ENCODE data around the gene KCNH8.

The KCNH8 gene

DNA sequence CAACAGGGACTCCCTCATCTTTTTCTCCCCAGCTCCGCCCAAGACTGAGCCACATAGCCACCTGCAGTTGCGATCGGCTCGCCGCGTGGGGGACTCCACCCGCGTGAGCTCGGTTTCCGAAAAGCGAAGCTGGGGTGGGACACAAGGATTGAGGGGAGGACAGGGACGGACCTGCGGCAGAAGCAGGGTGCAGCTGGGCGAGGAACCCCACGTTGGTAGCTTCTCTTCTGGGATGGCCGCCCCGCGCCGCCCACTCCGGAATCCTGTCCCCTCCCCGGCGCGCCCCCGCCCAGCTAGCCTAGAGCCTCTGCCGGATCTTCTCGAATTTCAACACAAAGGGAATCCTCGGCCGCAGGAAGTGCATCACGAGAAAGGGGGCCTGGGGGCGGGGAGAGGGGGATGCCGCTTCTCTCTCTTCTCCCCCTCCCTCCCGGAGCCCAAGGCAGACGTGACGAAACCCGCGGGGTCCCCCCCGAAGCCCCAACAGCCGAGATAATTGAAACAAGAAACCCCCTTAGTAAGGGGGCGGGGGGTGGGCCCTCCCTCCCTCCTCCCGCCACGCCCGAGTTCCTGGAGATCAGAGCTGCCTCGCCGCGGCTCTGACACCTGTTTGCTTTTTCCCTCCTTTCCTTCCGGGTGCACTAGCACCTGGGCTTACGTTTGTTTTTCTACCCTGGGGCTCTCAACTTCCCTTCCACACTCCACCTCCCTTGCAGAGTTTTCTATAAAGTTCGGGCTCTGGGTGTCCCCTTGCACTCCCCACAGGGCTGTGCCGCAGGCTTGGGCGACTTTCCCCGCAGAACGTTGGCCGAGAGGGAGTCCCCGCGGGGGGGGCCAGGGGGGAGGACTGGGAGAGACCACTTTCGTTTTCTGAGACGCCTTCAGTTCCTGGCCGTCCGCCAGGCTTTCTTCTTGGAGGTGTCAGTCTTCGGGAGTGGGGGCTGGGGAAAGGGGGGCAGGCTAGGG, 1.3 kb upstream of the KCNH8 start:
- TF ChIP-seq, protein P1, sequence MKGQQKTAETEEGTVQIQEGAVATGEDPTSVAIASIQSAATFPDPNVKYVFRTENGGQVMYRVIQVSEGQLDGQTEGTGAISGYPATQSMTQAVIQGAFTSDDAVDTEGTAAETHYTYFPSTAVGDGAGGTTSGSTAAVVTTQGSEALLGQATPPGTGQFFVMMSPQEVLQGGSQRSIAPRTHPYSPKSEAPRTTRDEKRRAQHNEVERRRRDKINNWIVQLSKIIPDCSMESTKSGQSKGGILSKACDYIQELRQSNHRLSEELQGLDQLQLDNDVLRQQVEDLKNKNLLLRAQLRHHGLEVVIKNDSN (IDR thresholded peaks at IDR 0.05) = no peak
- peak; percentile 19; the same call in 1 of the 2 replicates for TF ChIP-seq TCF12 (IDR thresholded peaks at IDR 0.05; ENCODE audit: low read depth)
- no peak for TF ChIP-seq TEAD4 (IDR thresholded peaks at IDR 0.05)
- TF ChIP-seq EGR1 (IDR thresholded peaks at IDR 0.05) = peak; percentile 36
- TF ChIP-seq, protein P2, sequence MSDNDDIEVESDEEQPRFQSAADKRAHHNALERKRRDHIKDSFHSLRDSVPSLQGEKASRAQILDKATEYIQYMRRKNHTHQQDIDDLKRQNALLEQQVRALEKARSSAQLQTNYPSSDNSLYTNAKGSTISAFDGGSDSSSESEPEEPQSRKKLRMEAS (IDR thresholded peaks at IDR 0.05) = peak; percentile 90

DNA sequence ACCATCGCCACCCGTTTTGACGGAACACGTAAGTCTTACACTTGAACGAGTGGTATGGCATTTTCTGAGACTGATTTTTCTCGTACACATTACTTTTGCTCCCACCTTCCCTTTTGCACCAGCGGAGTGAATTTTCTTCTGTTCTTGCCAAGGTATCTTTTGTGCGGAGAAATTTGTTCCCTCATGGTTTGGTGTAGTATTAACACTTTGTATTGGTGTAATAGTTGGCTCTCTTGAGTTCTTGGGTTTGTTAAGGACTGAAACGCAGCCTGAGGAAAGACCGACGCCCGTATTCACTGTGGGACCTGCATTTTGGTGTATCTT, 420 bp downstream of the KCNH8 start:
- TF ChIP-seq, protein P2 (IDR thresholded peaks at IDR 0.05) = no peak
- TF ChIP-seq YY1 (IDR thresholded peaks at IDR 0.05; ENCODE audit: low read depth) (no peak), EP300 (IDR thresholded peaks at IDR 0.05; ENCODE audit: borderline replicate concordance) (no peak), TCF12 (IDR thresholded peaks at IDR 0.05; ENCODE audit: low read depth) (no peak), EGR1 (IDR thresholded peaks at IDR 0.05) (no peak), NFIC (IDR thresholded peaks at IDR 0.05) (no peak), ZBTB7A (IDR thresholded peaks at IDR 0.05; ENCODE audit: low read depth) (no peak), CREB1 (IDR thresholded peaks at IDR 0.05; ENCODE audit: low read depth) (no peak), FOXM1 (IDR thresholded peaks at IDR 0.05; ENCODE audit: borderline replicate concordance, low read depth) (no peak)
- TF ChIP-seq, protein P1 (IDR thresholded peaks at IDR 0.05) = no peak

DNA sequence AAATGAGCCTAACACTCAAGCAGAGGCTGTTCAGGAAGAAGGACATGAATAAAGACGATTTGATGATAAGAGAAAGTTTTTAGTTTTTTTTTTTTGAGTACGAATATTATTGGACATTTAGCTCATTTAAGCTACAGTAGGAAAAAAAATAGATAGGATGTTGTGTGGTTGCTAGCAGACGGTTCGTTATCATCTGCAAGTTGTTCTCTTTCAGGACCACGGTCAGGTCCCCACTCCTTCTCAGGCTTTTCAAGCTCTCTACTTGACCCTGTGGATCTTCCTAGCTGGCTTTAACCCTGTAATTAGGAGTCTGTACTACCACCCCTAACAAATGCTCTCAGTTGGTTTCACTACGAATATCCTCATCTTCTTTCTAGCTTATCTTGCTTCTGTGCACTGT, 1.1 kb downstream of the KCNH8 start:
- TF ChIP-seq ZBTB7A (IDR thresholded peaks at IDR 0.05; ENCODE audit: low read depth) = no peak
- TF ChIP-seq, protein P3, sequence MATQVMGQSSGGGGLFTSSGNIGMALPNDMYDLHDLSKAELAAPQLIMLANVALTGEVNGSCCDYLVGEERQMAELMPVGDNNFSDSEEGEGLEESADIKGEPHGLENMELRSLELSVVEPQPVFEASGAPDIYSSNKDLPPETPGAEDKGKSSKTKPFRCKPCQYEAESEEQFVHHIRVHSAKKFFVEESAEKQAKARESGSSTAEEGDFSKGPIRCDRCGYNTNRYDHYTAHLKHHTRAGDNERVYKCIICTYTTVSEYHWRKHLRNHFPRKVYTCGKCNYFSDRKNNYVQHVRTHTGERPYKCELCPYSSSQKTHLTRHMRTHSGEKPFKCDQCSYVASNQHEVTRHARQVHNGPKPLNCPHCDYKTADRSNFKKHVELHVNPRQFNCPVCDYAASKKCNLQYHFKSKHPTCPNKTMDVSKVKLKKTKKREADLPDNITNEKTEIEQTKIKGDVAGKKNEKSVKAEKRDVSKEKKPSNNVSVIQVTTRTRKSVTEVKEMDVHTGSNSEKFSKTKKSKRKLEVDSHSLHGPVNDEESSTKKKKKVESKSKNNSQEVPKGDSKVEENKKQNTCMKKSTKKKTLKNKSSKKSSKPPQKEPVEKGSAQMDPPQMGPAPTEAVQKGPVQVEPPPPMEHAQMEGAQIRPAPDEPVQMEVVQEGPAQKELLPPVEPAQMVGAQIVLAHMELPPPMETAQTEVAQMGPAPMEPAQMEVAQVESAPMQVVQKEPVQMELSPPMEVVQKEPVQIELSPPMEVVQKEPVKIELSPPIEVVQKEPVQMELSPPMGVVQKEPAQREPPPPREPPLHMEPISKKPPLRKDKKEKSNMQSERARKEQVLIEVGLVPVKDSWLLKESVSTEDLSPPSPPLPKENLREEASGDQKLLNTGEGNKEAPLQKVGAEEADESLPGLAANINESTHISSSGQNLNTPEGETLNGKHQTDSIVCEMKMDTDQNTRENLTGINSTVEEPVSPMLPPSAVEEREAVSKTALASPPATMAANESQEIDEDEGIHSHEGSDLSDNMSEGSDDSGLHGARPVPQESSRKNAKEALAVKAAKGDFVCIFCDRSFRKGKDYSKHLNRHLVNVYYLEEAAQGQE (IDR thresholded peaks at IDR 0.05; ENCODE audit: low read depth) = peak; percentile 80

DNA sequence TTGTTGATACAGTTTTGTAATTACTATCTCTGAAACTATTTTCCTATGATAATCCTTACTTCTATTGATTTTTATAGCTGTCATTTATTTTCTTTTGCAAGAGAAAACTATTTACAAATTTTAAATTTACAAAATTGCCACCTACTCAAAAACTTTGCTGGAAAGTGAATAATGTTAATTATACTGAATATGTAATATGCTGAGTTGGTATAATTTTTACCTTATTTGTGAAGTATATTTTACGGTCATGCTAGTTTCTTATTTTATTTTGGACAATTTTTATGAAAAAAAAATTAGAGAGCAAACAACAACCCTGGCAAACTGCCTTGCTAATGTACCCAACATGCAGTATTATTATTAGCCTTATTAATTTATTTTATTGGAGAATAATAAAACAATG, 2.9 kb downstream of the KCNH8 start:
- no peak for TF ChIP-seq CREB1 (IDR thresholded peaks at IDR 0.05; ENCODE audit: low read depth)
- no peak for TF ChIP-seq NFIC (IDR thresholded peaks at IDR 0.05)
- TF ChIP-seq TEAD4 (IDR thresholded peaks at IDR 0.05) = no peak
- TF ChIP-seq TCF12 (IDR thresholded peaks at IDR 0.05; ENCODE audit: low read depth) = no peak
- TF ChIP-seq CEBPB (IDR thresholded peaks at IDR 0.05) = no peak
- TF ChIP-seq EP300 (IDR thresholded peaks at IDR 0.05; ENCODE audit: borderline replicate concordance) = no peak
- TF ChIP-seq, protein P1 (IDR thresholded peaks at IDR 0.05) = no peak
- no peak for TF ChIP-seq YY1 (IDR thresholded peaks at IDR 0.05; ENCODE audit: low read depth)
- TF ChIP-seq, protein P2 (IDR thresholded peaks at IDR 0.05) = no peak
- TF ChIP-seq, protein P3 (IDR thresholded peaks at IDR 0.05; ENCODE audit: low read depth) = no peak
- TF ChIP-seq FOXM1 (IDR thresholded peaks at IDR 0.05; ENCODE audit: borderline replicate concordance, low read depth) = no peak

DNA sequence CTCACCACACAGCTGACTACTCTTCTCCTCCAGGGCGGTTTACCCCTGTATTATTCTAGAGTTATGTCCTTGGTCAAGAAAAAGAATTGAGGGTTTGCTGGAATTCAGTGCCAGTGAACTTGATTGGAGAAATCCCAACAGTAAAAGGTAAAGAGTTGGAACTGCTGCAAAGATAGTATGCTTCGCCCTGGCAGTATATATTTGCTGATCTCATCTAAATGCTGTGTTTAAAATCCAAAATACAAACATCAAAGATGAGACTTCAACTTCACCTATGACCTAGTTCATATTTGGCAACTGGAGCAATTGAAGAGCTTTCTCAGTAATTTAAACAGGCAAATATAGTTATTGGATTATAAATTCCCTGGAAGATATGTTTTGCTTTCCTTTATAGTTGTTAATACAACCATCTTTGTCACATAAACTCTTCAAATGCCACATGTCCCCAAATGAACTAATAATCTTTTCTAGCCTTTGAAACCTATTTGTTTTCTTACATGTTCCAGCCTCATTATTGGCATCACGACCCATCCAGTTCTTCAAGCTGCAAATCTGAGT, 6.5 kb downstream of the KCNH8 start:
- TF ChIP-seq CEBPB (IDR thresholded peaks at IDR 0.05) = no peak
- TF ChIP-seq ZBTB7A (IDR thresholded peaks at IDR 0.05; ENCODE audit: low read depth) = no peak
- TF ChIP-seq, protein P2 (IDR thresholded peaks at IDR 0.05) = no peak
- TF ChIP-seq TEAD4 (IDR thresholded peaks at IDR 0.05) = no peak
- no peak for TF ChIP-seq TAF1 (IDR thresholded peaks at IDR 0.05; ENCODE audit: low read depth)
- TF ChIP-seq, protein P3 (IDR thresholded peaks at IDR 0.05; ENCODE audit: low read depth) = no peak
- no peak for TF ChIP-seq TCF12 (IDR thresholded peaks at IDR 0.05; ENCODE audit: low read depth)
- no peak for TF ChIP-seq EGR1 (IDR thresholded peaks at IDR 0.05)
- no peak for TF ChIP-seq EP300 (IDR thresholded peaks at IDR 0.05; ENCODE audit: borderline replicate concordance)
- TF ChIP-seq RAD21 (IDR thresholded peaks at IDR 0.05; ENCODE audit: low read depth) = no peak
- TF ChIP-seq FOXM1 (IDR thresholded peaks at IDR 0.05; ENCODE audit: borderline replicate concordance, low read depth) = no peak
- no peak for TF ChIP-seq CREB1 (IDR thresholded peaks at IDR 0.05; ENCODE audit: low read depth)
- TF ChIP-seq YY1 (IDR thresholded peaks at IDR 0.05; ENCODE audit: low read depth) = no peak
- TF ChIP-seq, protein P1 (IDR thresholded peaks at IDR 0.05) = no peak
- no peak for TF ChIP-seq NFIC (IDR thresholded peaks at IDR 0.05)
